Subcutaneous adipose tissue (tissue), 4 donors: Measurements from ENCODE around the gene ANKS1B. TPM values are rescaled to one million over a fixed set of nuclear protein-coding genes. Genes with fewer than 3 reads are reported as not detected.

Experiments used
- total RNA-seq, 4 donors: library from RNA; depleted of rRNA; stranded (reverse); fragments of >200 nt; gene quantifications; one replicate each; pipeline ENCODE4 v1.1.0, GENCODE V29; 2016
- TF ChIP-seq, protein P1 (sequence below): fragments of 450-650 bp; IDR thresholded peaks from one replicate; pipeline ENCODE4 v1.5.1; 2016; ENCODE audit warnings: low read depth, mild to moderate bottlenecking, control low read depth, antibody characterized with exemption, moderate library complexity

The ANKS1B gene
- total RNA-seq, 4 donors from 2014 or later: 4.5 to 15.4 (median 10.1) TPM

DNA sequence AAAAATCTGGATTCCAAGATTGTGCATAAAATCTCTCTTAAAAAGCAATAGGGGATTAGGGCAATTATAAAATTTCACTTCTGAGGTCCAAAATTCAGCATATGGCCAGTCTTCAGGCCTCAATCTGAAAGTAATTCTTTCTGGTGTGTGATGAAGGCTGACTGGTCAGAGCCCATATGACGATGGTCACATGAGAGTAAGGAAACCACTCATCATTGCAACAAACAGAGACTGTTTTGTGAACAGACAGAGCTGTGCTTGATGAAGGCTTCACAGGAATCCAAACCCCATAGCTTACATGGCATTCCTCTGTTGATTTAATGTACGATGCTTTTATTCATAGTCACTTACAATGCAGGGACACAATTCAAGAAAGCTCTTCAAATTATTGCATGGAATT, 1101.5 kb downstream of the ANKS1B start:
- TF ChIP-seq, protein P1, sequence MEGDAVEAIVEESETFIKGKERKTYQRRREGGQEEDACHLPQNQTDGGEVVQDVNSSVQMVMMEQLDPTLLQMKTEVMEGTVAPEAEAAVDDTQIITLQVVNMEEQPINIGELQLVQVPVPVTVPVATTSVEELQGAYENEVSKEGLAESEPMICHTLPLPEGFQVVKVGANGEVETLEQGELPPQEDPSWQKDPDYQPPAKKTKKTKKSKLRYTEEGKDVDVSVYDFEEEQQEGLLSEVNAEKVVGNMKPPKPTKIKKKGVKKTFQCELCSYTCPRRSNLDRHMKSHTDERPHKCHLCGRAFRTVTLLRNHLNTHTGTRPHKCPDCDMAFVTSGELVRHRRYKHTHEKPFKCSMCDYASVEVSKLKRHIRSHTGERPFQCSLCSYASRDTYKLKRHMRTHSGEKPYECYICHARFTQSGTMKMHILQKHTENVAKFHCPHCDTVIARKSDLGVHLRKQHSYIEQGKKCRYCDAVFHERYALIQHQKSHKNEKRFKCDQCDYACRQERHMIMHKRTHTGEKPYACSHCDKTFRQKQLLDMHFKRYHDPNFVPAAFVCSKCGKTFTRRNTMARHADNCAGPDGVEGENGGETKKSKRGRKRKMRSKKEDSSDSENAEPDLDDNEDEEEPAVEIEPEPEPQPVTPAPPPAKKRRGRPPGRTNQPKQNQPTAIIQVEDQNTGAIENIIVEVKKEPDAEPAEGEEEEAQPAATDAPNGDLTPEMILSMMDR: no peak

DNA sequence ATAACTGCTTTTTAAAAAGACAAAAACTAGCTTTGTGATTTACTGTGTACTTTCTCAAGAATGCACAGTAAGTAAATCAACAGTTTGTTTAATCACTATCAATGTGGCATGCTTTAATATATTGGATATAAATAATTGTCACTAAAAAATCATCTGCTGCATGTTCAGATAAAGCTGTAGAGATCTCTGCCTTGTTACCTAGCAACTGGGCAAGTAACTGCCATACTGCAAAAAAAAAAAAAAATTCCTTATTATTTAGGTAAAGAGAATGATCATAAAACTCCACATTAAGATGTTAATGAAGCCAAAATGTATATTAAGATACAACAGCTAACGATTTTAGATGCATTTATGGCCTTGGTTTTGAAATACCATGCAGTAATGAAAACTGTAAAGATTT, 1102.2 kb downstream of the ANKS1B start:
- TF ChIP-seq, protein P1: no peak

DNA sequence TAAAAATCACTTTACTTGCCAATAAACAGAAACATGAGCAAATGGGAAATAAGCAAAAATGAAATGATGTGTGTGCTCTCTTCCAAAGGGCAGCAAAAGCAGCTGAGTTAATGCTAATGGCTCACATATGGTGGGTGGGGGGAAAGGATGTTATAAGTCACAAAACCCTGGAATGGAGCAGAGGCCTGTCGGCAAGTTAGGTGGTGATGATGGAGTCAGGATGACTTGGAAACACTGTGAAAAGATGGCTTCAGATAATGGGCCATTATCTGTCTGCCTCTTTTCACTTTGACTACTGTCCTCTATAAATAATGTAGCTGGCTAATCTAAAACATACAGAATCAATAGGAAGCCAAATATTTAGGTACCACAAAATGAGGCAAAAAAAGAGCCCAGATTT, 1111.0 kb downstream of the ANKS1B start:
- TF ChIP-seq, protein P1: no peak

DNA sequence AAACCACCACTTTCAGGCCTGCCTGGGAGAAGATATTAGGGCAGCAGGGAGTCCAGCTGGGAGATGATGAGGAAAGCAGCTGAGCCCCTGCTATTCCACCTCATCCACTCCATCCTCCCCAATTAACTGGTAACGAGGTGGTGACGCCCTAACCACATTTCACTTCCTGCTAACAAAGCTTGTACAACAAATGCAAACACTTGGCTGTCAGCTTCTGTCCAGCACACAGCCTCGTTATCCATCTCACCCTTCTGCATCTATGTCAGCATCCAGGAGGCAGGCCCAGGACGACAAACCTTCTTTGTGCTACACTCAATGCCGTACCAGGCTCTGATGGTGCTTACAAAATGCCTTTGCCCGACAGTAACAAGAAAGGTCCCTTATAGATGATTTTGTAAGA, 1114.2 kb downstream of the ANKS1B start:
- TF ChIP-seq, protein P1: no peak

DNA sequence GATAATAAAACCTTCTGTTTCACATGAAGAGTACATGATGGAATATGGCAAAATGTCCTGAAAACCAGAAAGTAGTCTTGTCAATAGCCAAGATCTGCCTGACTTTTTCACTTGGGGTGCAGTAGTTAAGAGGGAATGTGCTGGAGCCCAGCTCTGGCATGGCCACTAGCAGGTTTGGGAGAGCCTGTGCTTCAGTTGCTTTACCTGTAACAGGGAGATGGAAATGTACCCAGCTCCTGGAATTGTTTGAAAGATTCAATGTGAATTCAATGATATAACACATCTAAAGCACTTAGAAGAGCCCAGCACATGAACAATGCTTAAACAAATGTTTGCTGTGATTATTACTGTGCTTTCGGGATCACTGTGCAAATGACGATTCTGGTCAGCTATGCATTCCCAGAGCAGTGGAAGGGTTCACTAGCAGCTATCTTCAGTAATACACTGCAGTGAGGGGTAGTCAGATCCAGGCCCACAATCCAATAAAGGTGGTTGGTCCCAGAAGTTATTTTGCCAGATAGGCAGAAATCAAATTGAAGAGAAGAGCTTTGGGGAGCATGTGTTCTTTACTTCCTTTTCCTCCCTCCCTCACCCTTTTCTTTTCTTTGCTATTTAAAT, 1114.7 kb downstream of the ANKS1B start:
- TF ChIP-seq, protein P1: no peak

DNA sequence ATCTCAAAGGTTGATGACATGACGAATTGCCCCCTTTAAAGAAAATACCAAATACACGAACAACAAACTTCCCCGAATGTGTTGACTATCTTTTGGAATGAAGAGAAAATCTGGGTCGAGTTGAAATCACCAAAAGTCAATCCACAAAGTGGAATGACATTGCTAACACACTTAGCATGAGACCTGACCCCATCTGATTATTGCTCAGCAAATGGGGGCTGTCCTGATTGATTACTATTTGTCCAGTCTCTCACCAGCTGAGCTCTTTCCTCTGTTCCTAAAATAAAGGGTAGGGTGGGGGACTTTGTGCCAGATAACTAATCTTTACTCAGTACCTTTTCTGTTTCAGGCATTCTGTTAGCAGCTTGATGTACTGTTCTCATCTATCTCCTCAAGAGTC, 1116.2 kb downstream of the ANKS1B start:
- TF ChIP-seq, protein P1: no peak

DNA sequence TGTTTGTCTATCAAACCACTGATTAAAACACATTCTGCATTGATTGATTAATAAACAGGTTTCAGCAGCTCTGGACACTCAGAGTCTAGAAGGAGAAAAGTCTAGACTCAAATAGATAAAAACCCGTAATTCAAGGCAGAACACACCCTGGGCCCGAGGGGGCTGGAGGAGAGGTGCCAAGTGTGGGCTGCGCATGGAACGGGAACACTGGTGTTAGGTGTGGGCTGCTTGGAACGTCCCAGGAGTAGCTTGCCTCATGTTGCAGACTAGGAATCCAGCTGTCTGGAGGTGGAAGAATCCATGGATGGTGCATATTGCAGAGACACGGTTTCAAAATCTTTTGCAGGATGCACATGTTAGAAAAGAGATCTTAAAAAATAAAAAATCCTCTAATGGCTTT, 1116.7 kb downstream of the ANKS1B start:
- TF ChIP-seq, protein P1: no peak
